K562 (cell line): ENCODE results near the gene UBE2G2. TPM values are rescaled to one million over a fixed set of nuclear protein-coding genes. Genes with fewer than 3 reads are reported as not detected.

Experiments used
- ADNP ChIP-seq: fragments of 200-800 bp; sonication (Bioruptor generic); IDR thresholded peaks from 2 replicates; pipeline ENCODE4 v1.6.1; 2016; ENCODE audit warnings: missing genetic modification characterization, missing compliant biosample characterization
- GATAD2B ChIP-seq: fragments of 450-650 bp; IDR thresholded peaks from 2 replicates; pipeline ENCODE4 v1.6.1; 2017; ENCODE audit warnings: mild to moderate bottlenecking, borderline replicate concordance
- GTF2F1 ChIP-seq: IDR thresholded peaks from 2 replicates; pipeline ENCODE4 v1.6.1; 2011; ENCODE audit warnings: low read depth, low read length, improper control_type of control experiment
- KAT7 ChIP-seq: sonication (generic); formaldehyde crosslinking; IDR thresholded peaks from 2 replicates; pipeline ENCODE4 v1.8.0; 2022; ENCODE audit warnings: missing genetic modification reagents, mild to moderate bottlenecking, borderline replicate concordance
- LCOR ChIP-seq: sonication (generic); formaldehyde crosslinking; IDR thresholded peaks from 2 replicates; pipeline ENCODE4 v1.8.0; 2022; ENCODE audit warnings: mild to moderate bottlenecking, missing genetic modification reagents
- MAFF ChIP-seq: IDR thresholded peaks from 2 replicates; pipeline ENCODE4 v1.6.1; 2012; ENCODE audit warnings: low read length, improper control_type of control experiment
- NBN ChIP-seq: fragments of 450-650 bp; IDR thresholded peaks from 2 replicates; pipeline ENCODE4 v1.6.1; 2016; ENCODE audit warnings: low read depth, mild to moderate bottlenecking
- RB1 ChIP-seq: fragments of 450-650 bp; IDR thresholded peaks from 2 replicates; pipeline ENCODE4 v1.6.1; 2017; ENCODE audit warnings: low read depth, mild to moderate bottlenecking
- RBM17 ChIP-seq: fragments of 200-400 bp; formaldehyde crosslinking; IDR thresholded peaks from 2 replicates; pipeline ENCODE4 v1.6.1; 2017; ENCODE audit warnings: low read depth, mild to moderate bottlenecking, low read length, borderline replicate concordance
- TCFL5 ChIP-seq: fragments of 250-450 bp; sonication (Bioruptor Pico); conservative IDR thresholded peaks from 2 replicates; pipeline ENCODE4 v1.6.1; 2021; ENCODE audit warnings: mild to moderate bottlenecking, moderate library complexity, matching md5 sums
- ZFX ChIP-seq: sonication (generic); formaldehyde crosslinking; IDR thresholded peaks from 2 replicates; pipeline ENCODE4 v1.8.0; 2022; ENCODE audit warnings: mild to moderate bottlenecking, missing genetic modification reagents, moderate library complexity
- ZNF507 ChIP-seq: conservative IDR thresholded peaks from 2 replicates; pipeline ENCODE4 v1.6.1; 2017; ENCODE audit warnings: missing genetic modification characterization, missing compliant biosample characterization
- ZNF561 ChIP-seq: fragments of 450-650 bp; formaldehyde crosslinking; conservative IDR thresholded peaks from 2 replicates; pipeline ENCODE4 v1.4.0; 2020; ENCODE audit warnings: mild to moderate bottlenecking, moderate library complexity
- ZNF830 ChIP-seq: fragments of 250-450 bp; sonication (Bioruptor Pico); IDR thresholded peaks from 2 replicates; pipeline ENCODE4 v1.5.0; 2021; ENCODE audit warnings: mild to moderate bottlenecking
- polyA plus RNA-seq, 8 experiments: library from polyadenylated mRNA; depleted of rRNA in 4 of 8; stranded (reverse) in 5 of 8; unstranded in 3 of 8; fragments of >200 nt; fragmentation: Nextera tagmentation in 2 of 8; fragmentation: Illumina TruSeq in 1 of 8; extraction: Ambion mirVana in 2 of 8; extraction: Trizol in 1 of 8; gene quantifications; 2 replicates each; pipeline versions ENCODE4 v1.2.1 to v1.2.3, GENCODE V29; 2011 to 2014; ENCODE audit warnings: inconsistent platforms in 1 of 8, missing spikeins in 1 of 8
- total RNA-seq, 7 experiments: library from RNA; depleted of rRNA in 6 of 7; stranded (reverse); fragments of >200 nt in 6 of 7; fragmentation: Illumina TruSeq in 2 of 7; extraction: Trizol in 2 of 7; gene quantifications; 2 replicates each; pipeline versions ENCODE4 v1.2.1 to v1.2.3, GENCODE V29; 2011 to 2021; ENCODE audit warnings: low replicate concordance in 1 of 7
- TF ChIP-seq, protein P1 (sequence below): fragments of 450-650 bp; IDR thresholded peaks from 2 replicates; pipeline ENCODE4 v1.6.1; 2016; ENCODE audit warnings: low read depth
- TF ChIP-seq, protein P2 (sequence below), 3 experiments: IDR thresholded peaks in 2 of 3; conservative IDR thresholded peaks in 1 of 3; 2 replicates each; pipeline ENCODE4 v1.5.1; 2011 to 2012; ENCODE audit warnings: low read length in 3 of 3, mild to moderate bottlenecking in 3 of 3, control low read depth in 2 of 3, improper control_type of control experiment in 1 of 3, inconsistent platforms in 1 of 3, low read depth in 1 of 3, mixed read lengths in 1 of 3, moderate library complexity in 1 of 3; ENCODE audit not compliant: insufficient read depth in 2 of 3
- TF ChIP-seq, protein P3 (sequence below): fragments of 250-450 bp; sonication (Bioruptor Pico); IDR thresholded peaks from 2 replicates; pipeline ENCODE4 v1.9.0; 2021; ENCODE audit warnings: mild to moderate bottlenecking

UBE2G2 gene
- total and polyA plus RNA-seq, 9 of the 15 experiments (the other 6 are each of a cell fraction or from before 2014, with no cell fraction given), result 47.5 to 225 (median 140) TPM

DNA sequence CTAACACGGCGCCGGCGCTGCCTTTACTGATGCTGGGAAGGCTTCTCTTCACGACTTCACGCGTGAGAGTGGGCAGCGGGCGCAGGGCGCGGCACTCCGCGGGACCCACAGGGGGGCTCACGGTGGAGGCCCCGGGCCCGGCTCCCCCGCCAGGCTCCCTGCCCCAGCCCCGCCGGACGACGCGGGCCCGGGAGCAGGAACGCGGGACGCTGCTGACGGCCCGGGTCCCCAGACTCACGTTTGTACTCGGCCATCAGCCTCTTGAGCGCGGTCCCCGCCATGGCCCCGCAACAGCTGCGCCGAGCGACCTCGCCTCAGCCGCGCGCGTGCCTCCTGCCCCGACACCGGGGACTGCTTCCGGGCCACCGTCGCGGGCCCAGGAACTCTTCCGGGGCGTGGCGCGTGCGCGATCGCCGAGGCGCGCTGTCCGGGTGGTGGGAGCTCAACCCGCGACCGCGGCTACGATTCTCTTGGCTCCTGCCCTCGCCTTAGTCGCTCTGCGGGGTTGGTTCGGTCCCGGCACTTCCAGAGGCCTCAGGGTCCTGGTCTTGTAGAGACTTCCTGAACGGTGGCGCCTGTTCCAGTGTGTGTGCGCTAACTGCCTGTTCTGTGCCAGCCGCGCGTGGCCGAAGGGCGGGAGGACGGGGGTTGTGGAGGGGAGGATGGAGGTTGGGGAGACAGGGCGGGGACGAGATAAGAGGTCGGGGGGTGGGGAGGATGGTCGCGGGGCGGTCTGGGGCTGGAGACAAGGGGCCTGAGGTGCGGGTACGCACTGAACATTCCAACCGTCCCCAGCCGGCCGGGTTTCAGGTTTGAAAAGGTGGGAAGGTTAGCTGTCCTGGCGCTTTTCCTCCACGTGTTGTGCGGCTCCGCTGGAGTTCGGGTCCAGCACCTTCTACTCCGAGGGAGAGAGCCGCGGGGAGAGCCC, at the start of gene UBE2G2 (continued):
- TF ChIP-seq, protein P1, sequence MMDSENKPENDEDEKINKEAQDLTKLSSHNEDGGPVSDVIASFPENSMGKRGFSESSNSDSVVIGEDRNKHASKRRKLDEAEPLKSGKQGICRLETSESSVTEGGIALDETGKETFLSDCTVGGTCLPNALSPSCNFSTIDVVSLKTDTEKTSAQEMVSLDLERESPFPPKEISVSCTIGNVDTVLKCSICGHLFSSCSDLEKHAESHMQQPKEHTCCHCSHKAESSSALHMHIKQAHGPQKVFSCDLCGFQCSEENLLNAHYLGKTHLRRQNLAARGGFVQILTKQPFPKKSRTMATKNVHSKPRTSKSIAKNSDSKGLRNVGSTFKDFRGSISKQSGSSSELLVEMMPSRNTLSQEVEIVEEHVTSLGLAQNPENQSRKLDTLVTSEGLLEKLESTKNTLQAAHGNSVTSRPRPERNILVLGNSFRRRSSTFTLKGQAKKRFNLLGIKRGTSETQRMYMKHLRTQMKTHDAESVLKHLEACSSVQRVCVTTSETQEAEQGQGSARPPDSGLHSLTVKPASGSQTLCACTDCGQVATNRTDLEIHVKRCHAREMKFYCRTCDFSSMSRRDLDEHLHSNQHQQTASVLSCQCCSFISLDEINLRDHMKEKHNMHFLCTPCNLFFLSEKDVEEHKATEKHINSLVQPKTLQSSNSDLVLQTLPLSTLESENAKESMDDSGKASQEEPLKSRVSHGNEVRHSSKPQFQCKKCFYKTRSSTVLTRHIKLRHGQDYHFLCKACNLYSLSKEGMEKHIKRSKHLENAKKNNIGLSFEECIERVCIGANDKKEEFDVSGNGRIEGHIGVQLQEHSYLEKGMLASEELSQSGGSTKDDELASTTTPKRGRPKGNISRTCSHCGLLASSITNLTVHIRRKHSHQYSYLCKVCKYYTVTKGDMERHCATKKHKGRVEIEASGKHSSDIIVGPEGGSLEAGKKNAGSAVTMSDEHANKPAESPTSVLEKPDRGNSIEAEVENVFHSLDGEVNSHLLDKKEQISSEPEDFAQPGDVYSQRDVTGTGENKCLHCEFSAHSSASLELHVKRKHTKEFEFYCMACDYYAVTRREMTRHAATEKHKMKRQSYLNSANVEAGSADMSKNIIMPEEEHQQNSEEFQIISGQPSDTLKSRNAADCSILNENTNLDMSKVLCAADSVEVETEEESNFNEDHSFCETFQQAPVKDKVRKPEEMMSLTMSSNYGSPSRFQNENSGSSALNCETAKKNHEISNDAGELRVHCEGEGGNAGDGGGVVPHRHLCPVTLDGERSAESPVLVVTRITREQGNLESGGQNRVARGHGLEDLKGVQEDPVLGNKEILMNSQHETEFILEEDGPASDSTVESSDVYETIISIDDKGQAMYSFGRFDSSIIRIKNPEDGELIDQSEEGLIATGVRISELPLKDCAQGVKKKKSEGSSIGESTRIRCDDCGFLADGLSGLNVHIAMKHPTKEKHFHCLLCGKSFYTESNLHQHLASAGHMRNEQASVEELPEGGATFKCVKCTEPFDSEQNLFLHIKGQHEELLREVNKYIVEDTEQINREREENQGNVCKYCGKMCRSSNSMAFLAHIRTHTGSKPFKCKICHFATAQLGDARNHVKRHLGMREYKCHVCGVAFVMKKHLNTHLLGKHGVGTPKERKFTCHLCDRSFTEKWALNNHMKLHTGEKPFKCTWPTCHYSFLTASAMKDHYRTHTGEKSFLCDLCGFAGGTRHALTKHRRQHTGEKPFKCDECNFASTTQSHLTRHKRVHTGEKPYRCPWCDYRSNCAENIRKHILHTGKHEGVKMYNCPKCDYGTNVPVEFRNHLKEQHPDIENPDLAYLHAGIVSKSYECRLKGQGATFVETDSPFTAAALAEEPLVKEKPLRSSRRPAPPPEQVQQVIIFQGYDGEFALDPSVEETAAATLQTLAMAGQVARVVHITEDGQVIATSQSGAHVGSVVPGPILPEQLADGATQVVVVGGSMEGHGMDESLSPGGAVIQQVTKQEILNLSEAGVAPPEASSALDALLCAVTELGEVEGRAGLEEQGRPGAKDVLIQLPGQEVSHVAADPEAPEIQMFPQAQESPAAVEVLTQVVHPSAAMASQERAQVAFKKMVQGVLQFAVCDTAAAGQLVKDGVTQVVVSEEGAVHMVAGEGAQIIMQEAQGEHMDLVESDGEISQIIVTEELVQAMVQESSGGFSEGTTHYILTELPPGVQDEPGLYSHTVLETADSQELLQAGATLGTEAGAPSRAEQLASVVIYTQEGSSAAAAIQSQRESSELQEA, result peak; percentile 62; the same call in 1 of the 2 replicates
- peak; percentile 91 for TF ChIP-seq RB1
- 0 out of 2 replicates have a peak, but pooled peaks have one; percentile 36 for TF ChIP-seq LCOR (CRISPR knock-in tag)
- TF ChIP-seq, protein P2, sequence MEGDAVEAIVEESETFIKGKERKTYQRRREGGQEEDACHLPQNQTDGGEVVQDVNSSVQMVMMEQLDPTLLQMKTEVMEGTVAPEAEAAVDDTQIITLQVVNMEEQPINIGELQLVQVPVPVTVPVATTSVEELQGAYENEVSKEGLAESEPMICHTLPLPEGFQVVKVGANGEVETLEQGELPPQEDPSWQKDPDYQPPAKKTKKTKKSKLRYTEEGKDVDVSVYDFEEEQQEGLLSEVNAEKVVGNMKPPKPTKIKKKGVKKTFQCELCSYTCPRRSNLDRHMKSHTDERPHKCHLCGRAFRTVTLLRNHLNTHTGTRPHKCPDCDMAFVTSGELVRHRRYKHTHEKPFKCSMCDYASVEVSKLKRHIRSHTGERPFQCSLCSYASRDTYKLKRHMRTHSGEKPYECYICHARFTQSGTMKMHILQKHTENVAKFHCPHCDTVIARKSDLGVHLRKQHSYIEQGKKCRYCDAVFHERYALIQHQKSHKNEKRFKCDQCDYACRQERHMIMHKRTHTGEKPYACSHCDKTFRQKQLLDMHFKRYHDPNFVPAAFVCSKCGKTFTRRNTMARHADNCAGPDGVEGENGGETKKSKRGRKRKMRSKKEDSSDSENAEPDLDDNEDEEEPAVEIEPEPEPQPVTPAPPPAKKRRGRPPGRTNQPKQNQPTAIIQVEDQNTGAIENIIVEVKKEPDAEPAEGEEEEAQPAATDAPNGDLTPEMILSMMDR (IDR thresholded peaks at IDR 0.05 in 2 of 3, conservative IDR thresholded peaks at IDR 0.05 in 1 of 3; ENCODE audit: insufficient read depth in 2 of 3, low read depth in 1 of 3, low read length in 3 of 3), result no peak
- no peak for TF ChIP-seq MAFF
- no peak for TF ChIP-seq RBM17
- TF ChIP-seq, protein P3, sequence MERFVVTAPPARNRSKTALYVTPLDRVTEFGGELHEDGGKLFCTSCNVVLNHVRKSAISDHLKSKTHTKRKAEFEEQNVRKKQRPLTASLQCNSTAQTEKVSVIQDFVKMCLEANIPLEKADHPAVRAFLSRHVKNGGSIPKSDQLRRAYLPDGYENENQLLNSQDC (CRISPR knock-in tag), result no peak
- TF ChIP-seq NBN, result no peak
- TF ChIP-seq ADNP (tag), result no peak
- no peak for TF ChIP-seq ZNF561 (CRISPR knock-in tag)
- no peak for TF ChIP-seq TCFL5
- TF ChIP-seq GTF2F1, result peak; percentile 57; the same call in 1 of the 2 replicates
- TF ChIP-seq KAT7 (CRISPR knock-in tag), result peak; percentile 52; the same call in 1 of the 2 replicates
- no peak for TF ChIP-seq GATAD2B
- TF ChIP-seq ZNF830 (CRISPR knock-in tag), result no peak
- no peak for TF ChIP-seq ZNF507 (tag)
- peak; percentile 54 for TF ChIP-seq ZFX (CRISPR knock-in tag)
